Right cardiac atrium (tissue), 5 donors: Measurements from ENCODE around the gene OLFM3. TPM values are rescaled to one million over a fixed set of nuclear protein-coding genes. Genes with fewer than 3 reads are reported as not detected.

ENCODE experiments used
- ATAC-seq, 2 donors: fragments of 200-7000 bp; cut with Tn5 transposase; one replicate each; pipeline versions ENCODE4 v1.8.0 to v1.9.1; 2020; ENCODE audit warnings: moderate library complexity in 2 of 2, mild to moderate bottlenecking in 1 of 2
- DNase-seq, 3 donors: peaks; one replicate each; pipeline ENCODE4 v3.0.0-alpha.2; 2020
- H3K27ac ChIP-seq: one replicate; pipeline ENCODE4 v1.5.1; 2013; ENCODE audit warnings: mild to moderate bottlenecking, low read length, control low read depth, moderate library complexity
- H3K27me3 ChIP-seq: one replicate; pipeline ENCODE4 v1.6.1; 2013; ENCODE audit not compliant: control insufficient read depth, insufficient read depth
- H3K4me1 ChIP-seq: one replicate; pipeline ENCODE4 v1.6.1; 2013; ENCODE audit warnings: low read length; ENCODE audit not compliant: control insufficient read depth, insufficient read depth
- H3K4me3 ChIP-seq: one replicate; pipeline ENCODE4 v1.5.1; 2013; ENCODE audit warnings: low read length, control low read depth
- H3K9me3 ChIP-seq: one replicate; pipeline ENCODE4 v1.6.1; 2013; ENCODE audit warnings: low read length; ENCODE audit not compliant: control insufficient read depth
- WGBS: extraction: QIAGEN DNeasy Blood & Tissue Kit; methylation state at CpG from one replicate; pipeline ENCODE4 v1.1.7; 2013; 5-methylcytosine and 5-hydroxymethylcytosine counted together
- intact Hi-C, 4 donors: fragments of 100-400 bp; cut with DNase I; formaldehyde crosslinking; loops; one replicate each; pipeline versions ENCODE4 v1.11.0 to v1.14.0; 2022 to 2023
- polyA plus RNA-seq: library from polyadenylated mRNA; stranded (reverse); fragments of 200-250 nt; gene quantifications from one replicate; pipeline ENCODE4 v1.2.3, GENCODE V29; 2013
- total RNA-seq, 4 donors: library from RNA; stranded (reverse); fragmentation: NEBNext Ultra II Directional; extraction: Animal tissue kit (Norgen Biotek cat#: 25700); gene quantifications; one replicate each; pipeline ENCODE4 v1.2.1, GENCODE V29; 2021
- donor health status: healthy with polysubstance abuse.
- donor health status: DM: no; HTN: yes; CAD: no.
- donor health status: DM: no; HTN: no; CAD: no.
- donor health status: DM: no; HTN: yes; CAD: no; lungs with severe emphysema.
- donor health status: DM: yes; HTN: yes; CAD: no.

Gene OLFM3
- total and polyA plus RNA-seq, 5 donors = not detected

GRCh38 chr1:101976161-101976560 lies 20.6 kb downstream of the OLFM3 start:
- 70% methylated on average over 3 of the region's 3 CpGs for WGBS
- intact Hi-C loops = loop anchor here in 1 of 4 donors (10.0 kb wide), 1 partner anchor 151 kb away; no protein-coding TSS in a partner anchor

DNA sequence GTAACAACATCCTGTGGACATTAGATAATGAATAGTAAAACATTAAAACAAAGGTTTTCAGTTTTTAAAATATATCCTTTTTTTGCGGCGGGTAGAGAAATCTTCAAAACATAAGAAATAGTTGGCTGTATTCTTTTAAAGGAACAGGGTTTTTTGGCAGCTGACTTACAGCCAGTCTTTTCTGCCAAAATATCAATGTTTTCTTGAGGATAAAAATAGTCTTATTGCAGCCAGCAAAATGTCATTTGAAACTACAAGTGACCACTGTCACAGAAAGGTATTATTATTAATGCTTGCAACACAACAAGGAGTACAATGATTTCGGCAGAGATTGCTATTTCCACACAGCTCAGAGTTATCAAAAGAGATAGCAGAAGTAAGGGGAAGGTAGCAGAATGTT lies 21.4 kb downstream of the OLFM3 start:
- Histone ChIP-seq H3K27me3 (no peaks in the 10 kb centered on the region), H3K4me1 (no peaks in the 10 kb centered on the region), H3K27ac (no peak overlapping the region), H3K4me3 (no peak overlapping the region), H3K9me3 (no peaks in the 10 kb centered on the region)
- DNase-seq (no peak), ATAC-seq (no peak)
- WGBS = 25% methylated on average over 3 of the region's 3 CpGs
- intact Hi-C loops = loop anchor here in 1 of 4 donors (10.0 kb wide), 1 partner anchor 151 kb away; no protein-coding TSS in a partner anchor

More at GRCh38 chr1:101976161-101976560, 20.6 kb downstream of the OLFM3 start:
- Histone ChIP-seq H3K4me3 (no peak overlapping the region), H3K4me1 (no peaks in the 10 kb centered on the region), H3K9me3 (no peaks in the 10 kb centered on the region), H3K27me3 (no peaks in the 10 kb centered on the region), H3K27ac (no peak overlapping the region)
- DNase-seq (no peak), ATAC-seq (no peak)

DNA sequence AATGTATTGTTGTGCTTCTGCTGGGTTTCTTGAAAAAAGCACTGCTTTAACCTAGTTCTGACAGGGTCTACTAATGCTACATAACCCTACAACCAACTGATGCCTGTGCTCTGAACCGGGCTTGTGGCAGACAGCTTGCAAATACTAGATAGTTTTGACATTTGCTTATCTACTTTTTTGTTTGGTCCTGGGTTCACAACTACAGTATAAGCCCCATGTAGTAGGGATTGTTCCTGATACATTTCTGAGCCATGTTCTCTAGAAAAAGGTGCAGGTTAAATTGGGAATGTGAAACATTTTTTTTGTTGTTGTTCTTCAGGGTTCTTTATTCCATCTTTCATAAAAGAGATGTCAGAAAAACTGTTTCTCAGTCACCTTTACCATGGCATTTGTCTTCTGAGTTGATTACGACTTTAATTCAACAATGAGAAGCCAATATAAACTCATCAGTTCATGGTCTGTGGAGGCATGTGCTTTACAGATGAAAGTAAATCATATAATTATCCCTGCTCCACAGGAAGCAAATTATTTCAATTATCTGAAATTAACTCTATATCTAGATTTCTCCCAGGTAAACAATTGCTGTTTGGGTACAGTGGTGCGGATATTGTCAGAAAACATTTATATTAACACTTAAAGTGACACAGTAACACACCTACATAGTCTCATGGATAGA lies 22.0 kb downstream of the OLFM3 start:
- DNase-seq = no peak
- Histone ChIP-seq H3K27ac (no peak overlapping the region), H3K4me3 (no peak overlapping the region), H3K9me3 (no peaks in the 10 kb centered on the region), H3K27me3 (no peaks in the 10 kb centered on the region), H3K4me1 (no peaks in the 10 kb centered on the region)
- intact Hi-C loops = loop anchor here in 2 of 4 donors (5.0 to 10.0 kb wide), 2 partner anchors 150 to 152 kb away; no protein-coding TSS in a partner anchor
- ATAC-seq = no peak
- 44% methylated on average over 3 of the region's 3 CpGs for WGBS

DNA sequence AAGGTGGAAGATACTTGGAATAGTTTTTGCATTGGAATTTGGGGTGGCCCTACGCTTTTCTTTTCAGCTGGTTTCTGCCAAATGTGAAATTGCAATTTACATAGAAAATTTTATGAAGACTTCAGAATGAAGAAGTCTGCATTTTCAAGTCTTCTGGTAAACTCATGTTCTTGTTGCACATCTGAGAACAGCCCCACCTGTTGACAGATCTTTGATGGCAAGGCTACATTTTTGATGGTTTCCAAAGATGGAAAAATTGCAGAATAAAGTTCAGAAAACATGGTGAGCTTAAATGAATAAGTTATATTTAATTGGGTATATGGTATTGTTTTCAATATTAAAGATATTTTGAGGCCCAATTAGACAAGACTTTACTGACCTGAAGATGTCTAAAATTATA lies 25.4 kb downstream of the OLFM3 start:
- intact Hi-C loops = loop anchor here in 2 of 4 donors (5.0 to 10.0 kb wide), 2 partner anchors 147 to 149 kb away; no protein-coding TSS in a partner anchor
- H3K27me3 ChIP-seq = no peaks in the 10 kb centered on the region
- DNase-seq (no peak), ATAC-seq (no peak)
- WGBS = 76% methylated on average over 1 of the region's 1 CpG
- H3K9me3 ChIP-seq = no peaks in the 10 kb centered on the region
- no peaks in the 10 kb centered on the region for H3K4me1 ChIP-seq
- no peak overlapping the region for H3K27ac ChIP-seq
- no peak overlapping the region for H3K4me3 ChIP-seq

DNA sequence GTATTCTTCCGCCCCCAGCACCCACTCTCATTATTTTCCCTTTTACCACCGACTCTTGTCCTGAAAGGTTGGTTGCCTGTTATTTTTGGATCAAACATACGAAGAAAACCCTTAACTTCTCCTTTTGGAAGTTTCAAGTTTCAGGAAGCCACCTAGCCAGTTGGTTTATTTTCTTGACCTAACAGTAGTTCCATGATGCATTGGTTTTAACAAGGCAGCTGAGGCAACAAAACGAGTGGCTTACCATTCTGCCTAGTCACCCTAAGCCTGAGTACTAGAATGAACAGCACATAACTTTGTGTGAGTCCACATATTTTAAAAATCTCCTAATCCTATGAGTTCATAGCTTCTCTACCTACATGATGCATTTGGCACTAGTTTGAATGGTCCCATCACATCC lies 28.9 kb downstream of the OLFM3 start:
- no peak for DNase-seq
- Histone ChIP-seq H3K27ac (no peak overlapping the region), H3K9me3 (no peaks in the 10 kb centered on the region), H3K4me3 (no peak overlapping the region), H3K4me1 (no peaks in the 10 kb centered on the region), H3K27me3 (no peaks in the 10 kb centered on the region)
- 74% methylated on average over 4 of the region's 4 CpGs for WGBS
- intact Hi-C loops = no loop called here
- no peak for ATAC-seq

- ATAC-seq = no peak
- no peaks in the 10 kb centered on the region for H3K9me3 ChIP-seq
- 41% methylated on average over 2 of the region's 2 CpGs for WGBS
- no peaks in the 10 kb centered on the region for H3K27me3 ChIP-seq
- intact Hi-C loops = no loop called here
- no peaks in the 10 kb centered on the region for H3K4me1 ChIP-seq
- DNase-seq = no peak
- H3K4me3 ChIP-seq = no peak overlapping the region
- no peak overlapping the region for H3K27ac ChIP-seq
Observed at GRCh38 chr1:101965341-101965740, 31.4 kb downstream of the OLFM3 start.

DNA sequence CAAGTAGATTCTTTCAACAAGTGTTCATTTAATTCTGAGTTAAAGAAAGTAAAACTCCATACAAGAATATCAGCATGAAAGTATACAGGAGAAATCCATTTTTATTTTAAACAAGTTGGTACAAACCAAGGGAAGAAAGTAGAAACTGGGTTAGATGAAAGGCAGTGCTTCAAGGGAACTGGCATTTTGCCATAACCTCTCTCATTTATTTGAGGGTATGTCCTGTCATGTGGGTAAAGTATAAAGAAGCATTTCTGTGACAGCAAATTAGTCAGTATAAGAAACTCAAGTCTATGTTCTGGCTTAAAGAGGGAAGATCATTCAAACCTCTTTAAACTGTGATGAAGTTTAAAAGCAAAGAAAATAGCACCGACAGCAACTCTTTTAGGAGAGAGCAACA lies 32.0 kb downstream of the OLFM3 start:
- Histone ChIP-seq H3K27me3 (no peaks in the 10 kb centered on the region), H3K27ac (no peak overlapping the region), H3K9me3 (no peaks in the 10 kb centered on the region), H3K4me3 (no peak overlapping the region), H3K4me1 (no peaks in the 10 kb centered on the region)
- no peak for DNase-seq
- 0% methylated on average over 1 of the region's 1 CpG for WGBS
- ATAC-seq = no peak
- intact Hi-C loops = no loop called here

- no peak for DNase-seq
- no peaks in the 10 kb centered on the region for H3K4me1 ChIP-seq
- intact Hi-C loops = no loop called here
- 70% methylated on average over 2 of the region's 2 CpGs for WGBS
- H3K4me3 ChIP-seq = no peak overlapping the region
- no peak overlapping the region for H3K27ac ChIP-seq
- no peaks in the 10 kb centered on the region for H3K9me3 ChIP-seq
- ATAC-seq = no peak
- H3K27me3 ChIP-seq = no peaks in the 10 kb centered on the region
Observed at GRCh38 chr1:101960142-101960541, 36.6 kb downstream of the OLFM3 start.

GRCh38 chr1:101959456-101959855 lies 37.3 kb downstream of the OLFM3 start:
- no peaks in the 10 kb centered on the region for H3K4me1 ChIP-seq
- intact Hi-C loops = no loop called here
- no peak for DNase-seq
- no peaks in the 10 kb centered on the region for H3K9me3 ChIP-seq
- H3K27ac ChIP-seq = no peak overlapping the region
- H3K4me3 ChIP-seq = no peak overlapping the region
- WGBS = 85% methylated on average over 3 of the region's 3 CpGs
- ATAC-seq = no peak
- no peaks in the 10 kb centered on the region for H3K27me3 ChIP-seq

DNA sequence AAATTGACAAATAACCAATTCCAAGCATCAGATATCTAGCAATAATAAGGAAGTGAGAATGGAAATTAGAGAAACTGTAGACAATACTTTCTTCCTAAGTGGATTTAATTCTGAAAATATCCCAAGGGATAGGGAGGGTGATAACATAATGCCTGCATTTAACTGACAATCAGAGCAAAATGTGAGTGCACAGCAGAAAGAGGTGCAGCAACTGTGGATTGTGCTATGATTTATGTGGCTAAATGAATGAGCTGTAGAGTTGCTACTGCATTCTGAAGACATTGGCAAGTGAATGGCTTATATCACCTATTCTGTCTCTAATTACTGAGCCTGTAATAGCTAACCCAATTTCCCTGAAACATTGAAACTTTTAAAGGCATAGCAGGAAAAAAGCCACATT lies 39.0 kb downstream of the OLFM3 start:
- intact Hi-C loops = no loop called here
- ATAC-seq = no peak
- H3K27ac ChIP-seq = no peak overlapping the region
- H3K4me1 ChIP-seq = no peaks in the 10 kb centered on the region
- no peak for DNase-seq
- H3K9me3 ChIP-seq = no peaks in the 10 kb centered on the region
- H3K27me3 ChIP-seq = no peaks in the 10 kb centered on the region
- no peak overlapping the region for H3K4me3 ChIP-seq

- Histone ChIP-seq H3K27me3 (no peaks in the 10 kb centered on the region), H3K4me1 (no peaks in the 10 kb centered on the region), H3K4me3 (no peak overlapping the region), H3K9me3 (no peaks in the 10 kb centered on the region), H3K27ac (no peak overlapping the region)
- WGBS = 34% methylated on average over 1 of the region's 1 CpG
- no peak for ATAC-seq
- intact Hi-C loops = no loop called here
- no peak for DNase-seq
Observed at GRCh38 chr1:101953623-101954022, 43.1 kb downstream of the OLFM3 start.

DNA sequence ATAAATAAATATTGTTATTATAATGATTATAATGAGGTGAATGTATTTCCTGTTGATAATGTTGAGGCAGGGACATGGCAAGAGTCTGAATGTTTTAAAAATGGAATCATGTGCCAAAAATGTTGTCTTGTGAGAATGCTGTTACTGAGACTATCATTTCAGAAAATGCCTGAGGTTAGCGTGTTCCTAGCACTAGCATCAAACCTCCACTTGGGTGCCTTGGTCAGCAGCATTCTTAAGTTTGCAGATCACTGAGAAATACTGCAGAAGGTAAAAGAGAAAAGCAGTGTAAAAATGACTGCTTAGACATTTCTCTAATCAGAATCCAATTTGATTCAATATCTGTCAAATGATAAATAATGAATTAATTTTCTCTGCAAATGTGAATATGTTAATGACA lies 50.8 kb downstream of the OLFM3 start:
- 44% methylated on average over 1 of the region's 1 CpG for whole genome bisulfite sequencing
- Histone ChIP-seq H3K27me3 (no peaks in the 10 kb centered on the region), H3K9me3 (no peaks in the 10 kb centered on the region), H3K4me3 (no peak overlapping the region), H3K4me1 (no peaks in the 10 kb centered on the region), H3K27ac (no peak overlapping the region)
- DNase-seq (no peak), ATAC-seq (no peak)
- intact Hi-C loops = no loop called here
